GM21528 (cell line): ENCODE measurements around the gene ZNF329.
A peak's percentile ranks its signal among the peaks of the same experiment; 100 is the strongest.
"Not testable (repeated sequence)": the region's sequence is repeated elsewhere in the genome, so short reads cannot be mapped to it uniquely, and the experiment has no call there.

Experiments
- ATAC-seq: cut with Tn5 transposase; IDR thresholded peaks from one replicate; pipeline ENCODE4 v1.9.1; 2021; ENCODE audit warnings: mild to moderate bottlenecking, moderate library complexity; ENCODE audit not compliant: unreplicated experiment, low FRiP score

Gene ZNF329

DNA sequence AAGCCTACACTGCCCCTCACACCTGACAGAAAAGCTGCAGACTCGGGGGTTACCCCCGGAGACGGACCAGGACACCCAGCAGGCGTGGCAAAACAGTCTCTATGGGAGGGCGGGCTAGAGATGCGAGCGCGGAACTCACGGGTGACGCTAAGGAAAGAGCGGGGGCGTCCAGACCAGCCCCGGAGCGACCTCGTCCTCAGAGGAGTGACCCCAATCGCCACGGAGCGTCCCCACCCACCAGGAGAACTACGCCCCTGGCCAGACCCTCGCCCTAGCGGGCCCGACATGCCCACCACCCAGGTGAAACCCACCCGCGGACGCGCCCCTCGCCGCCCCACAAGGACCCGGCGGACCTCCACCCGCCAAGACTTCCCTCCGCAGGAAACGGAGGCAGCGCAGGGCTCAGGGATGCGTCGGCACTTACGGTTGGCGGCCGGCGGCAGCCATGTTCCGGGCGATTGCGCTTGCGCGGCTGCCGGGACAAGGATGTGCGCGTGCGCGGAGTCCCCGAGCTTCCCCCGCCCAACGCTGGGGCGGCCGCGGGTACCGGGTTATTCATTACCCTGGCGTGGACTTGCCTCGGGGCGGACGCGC is at the start of gene ZNF329:
ZNF329 (minus strand) TSS at position 462 of the 594 bp plus-strand sequence. CDS start 21,286 bp downstream, outside the sequence.
- peak; percentile 65 for ATAC-seq

DNA sequence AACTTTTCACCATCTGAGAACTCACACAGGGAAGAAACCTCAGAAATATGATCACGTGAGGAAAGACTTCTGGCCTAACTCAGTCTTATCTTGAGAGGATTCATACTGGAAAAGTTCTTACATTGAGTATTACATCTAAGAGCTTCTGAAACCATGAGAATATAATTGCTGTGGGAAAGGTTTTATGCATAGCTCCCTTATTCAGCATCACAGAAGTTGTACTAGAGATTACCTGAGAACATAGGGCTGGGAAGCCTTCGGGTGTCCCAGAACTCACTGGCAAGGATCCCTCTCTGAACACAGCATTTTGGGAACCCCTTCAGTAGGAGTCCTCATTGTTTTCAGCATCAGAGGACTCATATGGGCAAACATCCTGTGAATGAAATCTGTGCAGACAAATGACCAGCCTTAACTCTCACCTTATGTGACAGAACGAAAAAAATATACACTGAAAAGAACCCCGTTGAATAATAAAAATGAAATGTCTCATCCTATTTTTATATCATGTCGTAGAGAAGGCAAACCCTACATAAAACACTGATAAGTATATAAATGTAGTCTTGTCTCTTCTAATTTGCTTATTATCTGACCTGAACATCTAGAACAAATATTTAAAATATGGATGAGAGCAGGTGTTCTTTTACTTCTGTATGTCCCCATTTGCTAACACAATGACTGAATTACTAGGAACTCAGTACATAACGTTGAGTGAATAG is 46.5 kb upstream of the ZNF329 start:
- no peak for ATAC-seq

DNA sequence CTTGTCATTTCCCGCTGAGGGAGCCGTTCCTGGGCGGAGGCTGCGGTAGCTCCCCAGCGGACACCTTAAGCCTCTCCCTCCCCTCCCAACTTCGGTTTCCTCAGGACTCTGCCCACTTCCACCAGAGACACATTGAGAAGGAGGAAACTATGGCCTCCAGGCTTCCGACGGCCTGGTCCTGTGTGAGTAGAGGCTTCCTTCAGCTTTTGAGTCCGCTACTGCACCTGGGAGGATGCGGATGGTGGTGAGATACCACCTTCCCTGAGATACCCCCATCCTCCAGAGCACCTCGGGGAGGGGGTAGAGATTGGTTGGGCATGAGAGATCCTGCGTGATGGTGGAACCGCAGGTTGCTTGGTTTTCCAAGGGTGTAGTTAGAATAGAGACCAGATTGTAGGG is 33.2 kb upstream of the ZNF329 start:
- no peak for ATAC-seq

DNA sequence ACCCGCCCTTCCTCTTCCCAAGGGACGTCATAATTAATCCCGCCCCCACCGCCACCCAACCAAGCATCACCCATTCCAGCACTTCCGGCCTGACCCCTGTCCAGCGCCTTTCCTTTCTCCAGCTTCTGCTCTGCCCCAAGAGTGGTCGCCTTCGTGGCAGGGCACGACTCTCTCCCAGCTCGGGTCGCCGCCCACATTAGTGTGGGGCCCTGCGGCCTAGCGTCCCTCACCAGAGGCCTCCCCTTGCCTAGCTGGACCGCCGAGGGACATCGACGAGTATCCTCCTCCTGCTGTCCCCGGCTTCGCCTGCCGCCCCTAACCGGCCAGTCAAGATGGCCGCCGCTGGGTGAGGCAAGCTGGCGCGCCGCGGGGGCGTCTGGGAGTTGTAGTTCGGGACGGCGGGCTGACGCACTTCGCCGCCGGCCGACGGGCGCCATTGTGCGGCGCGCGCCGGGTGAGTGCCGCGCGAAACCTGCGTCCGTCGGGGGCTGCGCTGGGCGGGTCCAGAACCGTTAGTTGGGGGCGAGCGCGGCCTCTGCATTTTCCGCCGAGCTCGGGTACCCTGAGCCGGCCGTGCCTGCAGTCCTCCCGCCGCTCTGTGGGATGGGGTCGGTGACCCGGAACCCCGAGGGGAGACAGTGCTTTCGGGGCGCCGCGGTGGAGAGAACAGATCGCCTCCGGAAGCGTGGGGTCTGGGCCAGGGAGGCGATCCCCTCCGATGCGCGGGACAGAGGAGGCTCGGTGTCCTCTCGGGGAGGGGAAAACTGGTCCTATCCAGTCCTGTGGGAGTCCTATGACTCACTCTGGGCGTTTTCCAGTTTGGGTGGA is 32.6 kb upstream of the ZNF329 start, which contains the start of gene ZNF274:
ZNF274 (plus strand) TSS at position 73 of the 828 bp plus-strand sequence. CDS start 905 bp downstream, outside the sequence.
- ATAC-seq: peak; percentile 87

DNA sequence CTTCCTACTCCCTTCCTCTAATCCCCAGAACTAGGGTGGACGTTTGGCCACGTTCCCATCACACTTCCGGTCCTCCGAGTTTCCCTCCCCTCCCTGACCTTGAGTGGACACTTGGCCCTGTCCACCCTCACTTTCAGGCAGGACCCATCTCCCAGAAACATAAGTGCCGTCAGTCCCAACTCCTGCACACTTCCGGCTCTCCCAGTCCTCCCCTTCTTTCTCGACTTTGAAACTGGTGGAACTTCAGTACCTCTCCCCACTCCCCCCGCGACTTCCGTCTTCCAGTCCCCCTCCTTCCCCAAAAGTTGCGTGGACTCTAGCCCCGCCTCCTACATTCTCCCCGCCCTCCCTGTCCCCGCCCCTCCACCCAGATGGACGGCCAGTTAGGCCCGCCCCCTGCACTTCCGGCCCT is 32.0 kb upstream of the ZNF329 start:
- ATAC-seq: no peak

DNA sequence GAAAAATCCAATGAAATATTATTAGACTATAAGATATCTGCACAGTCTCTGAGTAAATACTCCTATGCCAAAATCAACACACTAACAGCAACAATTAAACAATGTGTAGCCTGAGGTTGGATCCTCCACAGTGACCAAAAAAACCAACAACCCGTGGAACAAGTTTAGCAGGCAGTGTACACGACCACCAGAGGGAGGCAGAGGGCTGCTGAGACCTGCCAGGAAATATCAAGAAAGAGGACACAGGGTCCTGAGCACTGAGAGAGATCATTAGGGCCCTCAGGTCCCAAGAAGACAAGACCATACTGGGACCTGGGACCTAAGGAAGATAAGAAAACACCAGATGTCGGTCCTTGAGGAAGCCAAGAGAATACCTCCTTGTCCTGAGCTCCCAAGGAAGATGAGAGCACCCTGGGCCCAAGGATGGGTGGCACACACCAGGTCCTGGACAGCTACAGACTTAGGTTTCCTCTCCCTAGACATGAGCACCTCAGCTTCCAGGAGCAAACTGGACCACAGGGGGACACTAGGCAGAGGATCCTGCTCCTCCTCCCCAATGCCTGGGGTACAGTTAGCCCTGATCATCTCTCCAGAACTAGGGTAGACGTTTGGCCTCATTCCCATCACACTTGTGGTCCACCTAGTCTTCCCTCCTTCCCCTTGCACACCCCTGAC is 31.4 kb upstream of the ZNF329 start:
- no peak for ATAC-seq

DNA sequence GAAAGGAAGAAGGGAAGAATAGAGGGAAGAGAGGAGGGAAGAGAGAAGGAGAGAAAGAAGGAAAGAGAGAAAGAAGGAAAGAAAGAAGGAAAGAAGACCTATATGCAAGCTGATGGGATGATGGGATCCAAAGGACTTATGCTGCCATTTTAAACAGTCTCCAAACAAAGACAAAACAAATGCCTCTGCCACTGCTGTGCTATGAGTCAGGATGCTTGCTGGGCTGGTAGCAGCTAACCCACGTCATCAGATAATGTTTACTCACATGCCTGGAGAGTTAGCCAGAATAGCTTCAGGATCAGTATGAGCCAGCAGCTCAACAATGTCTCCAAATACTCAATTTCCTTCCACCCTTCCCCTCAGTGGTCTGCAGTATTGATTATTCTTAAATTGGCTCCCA is 20.3 kb upstream of the ZNF329 start:
- ATAC-seq: no peak

DNA sequence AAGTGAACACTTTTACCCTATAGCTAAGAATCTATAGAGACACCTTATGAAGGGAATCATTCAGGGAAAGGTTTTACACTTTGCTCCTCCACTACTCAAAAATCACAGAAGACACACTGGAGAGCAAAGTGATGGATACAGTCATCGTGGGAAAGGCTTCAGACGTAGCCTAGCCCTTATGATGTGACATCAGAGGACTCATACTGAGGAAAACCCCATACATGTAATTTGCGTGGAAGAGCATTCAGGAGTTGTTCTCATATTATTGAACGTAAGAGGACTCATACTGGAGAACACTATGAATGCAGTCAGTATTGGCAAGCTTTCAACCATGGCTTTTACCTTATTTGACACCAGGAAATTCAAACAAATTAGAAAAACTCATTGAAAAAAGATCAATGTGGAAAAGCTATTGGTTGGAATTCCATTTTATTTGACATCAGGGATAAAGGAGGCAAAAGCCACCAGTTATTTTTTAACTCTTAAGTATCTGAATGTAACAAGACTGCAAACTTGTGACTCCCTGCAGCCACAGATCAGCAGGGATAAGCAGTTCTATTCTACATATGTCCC is 16.2 kb upstream of the ZNF329 start:
- no peak for ATAC-seq

DNA sequence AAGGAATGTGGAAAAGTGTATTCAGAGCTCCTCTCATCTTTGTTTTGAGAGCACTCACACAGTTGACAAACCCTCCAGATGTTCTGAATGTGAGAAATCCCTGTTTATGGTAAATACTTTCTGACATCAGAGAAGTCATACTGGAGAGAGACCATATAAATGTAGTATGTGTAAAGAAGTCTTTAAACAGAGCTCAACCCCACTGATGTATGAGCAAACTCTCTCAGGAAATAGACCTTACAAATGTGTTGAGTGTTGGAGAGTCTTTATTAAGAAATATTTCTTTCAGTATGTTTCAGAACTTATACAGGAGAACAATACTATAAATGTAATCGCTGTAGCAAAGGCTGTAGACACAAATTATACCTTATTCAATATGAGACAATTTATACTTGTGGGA is 15.7 kb upstream of the ZNF329 start:
- no peak for ATAC-seq

DNA sequence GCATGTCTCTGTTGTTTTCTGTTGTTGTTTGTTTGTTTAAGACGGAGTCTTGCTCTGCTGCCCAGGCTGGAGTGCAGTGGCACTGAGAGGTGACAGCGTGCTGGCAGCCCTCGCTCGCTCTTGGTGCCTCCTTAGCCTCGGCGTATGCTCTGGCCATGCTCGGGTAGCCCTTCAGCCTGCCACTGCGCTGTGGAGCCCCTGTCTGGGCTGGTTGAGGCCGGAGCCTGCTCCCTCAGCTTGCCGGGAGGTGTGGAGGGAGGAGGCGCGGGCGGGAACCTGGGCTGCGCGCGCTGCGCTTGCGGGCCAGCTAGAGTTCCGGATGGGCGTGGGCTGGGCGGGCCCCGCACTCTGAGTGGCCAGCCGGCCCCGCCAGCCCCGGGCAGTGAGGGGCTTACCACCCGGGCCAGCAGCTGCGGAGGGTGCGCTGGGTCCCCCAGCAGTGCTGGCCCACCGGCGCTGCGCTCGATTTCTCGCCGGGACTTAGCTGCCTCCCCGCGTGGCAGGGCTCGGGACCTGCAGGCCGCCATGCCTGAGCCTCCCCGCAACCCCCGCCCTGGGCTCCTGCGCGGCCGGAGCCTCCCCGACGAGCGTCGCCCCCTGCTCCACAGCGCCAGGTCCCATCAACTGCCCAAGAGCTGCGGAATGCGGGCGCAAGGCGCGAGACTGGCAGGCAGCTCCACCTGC is 6.6 kb upstream of the ZNF329 start:
- no peak for ATAC-seq

DNA sequence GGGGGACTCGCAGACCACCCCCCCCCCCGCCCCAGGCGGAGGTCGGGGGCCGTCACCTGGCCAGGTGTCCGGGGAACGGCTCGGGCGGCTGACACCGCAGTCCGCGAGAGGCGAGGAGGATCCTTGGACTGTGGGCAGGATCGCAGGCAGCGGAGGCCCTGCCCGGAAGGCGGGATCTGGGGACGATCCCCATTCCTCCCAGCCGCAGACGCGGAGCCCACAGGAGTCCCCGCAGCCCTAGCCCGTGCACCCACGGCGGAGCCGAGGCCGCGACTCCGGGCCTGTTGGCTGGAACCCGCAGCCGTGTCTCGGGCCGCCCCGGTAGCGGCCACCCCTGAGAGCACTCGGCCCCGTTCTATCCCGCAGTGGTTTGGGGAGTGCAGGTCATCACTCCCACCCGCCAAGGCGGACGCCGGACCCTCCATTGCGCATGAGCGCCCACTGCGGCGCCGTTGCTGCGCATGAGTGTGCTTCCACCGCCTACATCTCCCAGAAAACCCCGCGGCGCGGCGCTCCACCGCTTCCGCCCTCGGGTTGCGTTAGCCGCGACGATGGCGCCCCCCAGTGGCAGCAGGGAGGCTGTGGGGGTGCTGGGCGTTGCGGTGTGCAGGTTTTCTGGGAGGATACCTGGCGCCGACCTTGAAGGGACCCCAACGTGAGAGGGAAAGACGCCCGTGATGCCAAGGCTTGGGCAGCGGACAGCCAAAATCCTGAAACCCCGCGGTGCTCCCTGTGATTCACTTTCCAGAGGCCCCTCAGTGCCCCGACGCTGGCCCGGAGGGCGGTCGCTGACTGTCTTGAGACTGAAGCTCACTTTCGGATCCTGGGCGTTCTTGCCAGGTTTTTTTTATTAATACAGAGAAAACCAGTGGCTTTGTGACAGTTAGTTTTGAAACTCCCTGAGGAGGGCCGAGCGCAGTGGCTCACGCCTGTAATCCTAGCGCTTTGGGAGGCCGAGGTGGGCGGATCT is 4.4 kb upstream of the ZNF329 start:
- peak; percentile 62 for ATAC-seq

DNA sequence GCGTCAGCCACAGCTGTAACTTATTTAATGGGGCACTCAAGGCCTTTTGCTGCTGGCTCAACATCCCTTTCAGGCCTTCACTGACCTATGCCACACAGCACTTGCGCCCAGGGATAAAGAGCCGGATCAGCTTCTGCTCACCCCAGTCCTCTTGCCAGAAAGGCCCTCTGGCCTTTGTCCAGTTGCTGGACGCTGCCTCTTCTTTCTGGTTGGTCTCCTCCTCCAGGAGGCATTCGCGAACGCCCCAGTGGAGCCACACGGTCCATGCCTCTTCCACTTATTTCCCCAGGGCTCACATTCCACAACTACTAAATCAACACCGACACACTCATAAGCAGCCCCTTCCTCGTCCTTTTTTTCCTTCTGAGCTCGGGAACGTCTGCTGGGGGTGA is 3.7 kb upstream of the ZNF329 start:
- no peak for ATAC-seq

DNA sequence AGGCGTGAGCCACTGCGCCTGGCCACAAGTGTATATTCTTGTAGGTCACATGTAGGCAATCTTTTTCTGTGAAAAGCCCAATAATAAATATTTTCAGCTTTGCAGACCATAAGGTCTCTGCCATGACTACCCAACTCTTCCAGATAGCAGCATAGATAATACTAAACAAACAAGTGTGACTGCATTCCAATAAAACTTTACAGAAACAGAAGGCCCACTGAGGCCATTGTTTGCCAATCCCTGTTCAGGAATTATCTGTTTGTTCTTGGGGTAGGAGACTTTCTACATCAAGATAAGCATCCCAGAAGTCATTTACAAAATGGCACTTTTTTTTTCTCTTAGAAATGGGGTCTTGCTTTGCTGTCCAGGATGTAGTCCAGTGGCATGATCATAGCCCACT is 2.8 kb upstream of the ZNF329 start:
- no peak for ATAC-seq

DNA sequence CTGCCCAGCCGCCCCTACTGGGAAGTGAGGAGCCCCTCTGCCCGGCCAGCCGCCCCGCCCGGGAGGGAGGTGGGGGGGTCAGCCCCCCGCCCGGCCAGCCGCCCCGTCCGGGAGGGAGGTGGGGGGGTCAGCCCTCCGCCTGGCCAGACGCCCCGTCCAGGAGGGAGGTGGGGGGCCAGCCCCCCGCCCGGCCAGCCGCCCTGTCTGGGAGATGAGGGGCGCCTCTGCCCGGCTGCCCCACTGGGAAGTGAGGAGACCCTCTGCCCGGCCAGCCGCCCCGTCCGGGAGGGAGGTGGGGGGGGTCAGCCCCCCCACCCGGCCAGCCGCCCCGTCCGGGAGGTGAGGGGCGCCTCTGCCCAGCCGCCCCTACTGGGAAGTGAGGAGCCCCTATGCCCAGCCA is 3.1 kb downstream of the ZNF329 start:
- ATAC-seq: not testable (repeated sequence)

DNA sequence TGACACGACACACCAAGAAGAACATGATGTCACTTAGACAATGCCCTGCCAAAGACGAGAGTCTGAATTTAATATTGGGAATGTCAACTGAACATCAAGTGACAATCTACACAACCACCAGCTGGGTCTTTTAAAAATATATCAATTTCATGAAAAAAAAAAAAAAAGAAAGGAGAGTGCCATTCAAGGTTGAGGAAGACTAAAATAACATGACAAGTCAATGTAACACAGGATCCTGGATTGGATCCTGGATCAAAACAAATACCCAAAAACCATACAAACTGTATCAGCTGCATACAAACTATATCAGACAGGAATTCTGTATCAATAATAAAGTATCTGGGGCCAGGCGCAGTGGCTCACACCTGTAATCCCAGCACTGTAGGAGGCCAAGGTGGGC is 4.7 kb downstream of the ZNF329 start:
- ATAC-seq: no peak

DNA sequence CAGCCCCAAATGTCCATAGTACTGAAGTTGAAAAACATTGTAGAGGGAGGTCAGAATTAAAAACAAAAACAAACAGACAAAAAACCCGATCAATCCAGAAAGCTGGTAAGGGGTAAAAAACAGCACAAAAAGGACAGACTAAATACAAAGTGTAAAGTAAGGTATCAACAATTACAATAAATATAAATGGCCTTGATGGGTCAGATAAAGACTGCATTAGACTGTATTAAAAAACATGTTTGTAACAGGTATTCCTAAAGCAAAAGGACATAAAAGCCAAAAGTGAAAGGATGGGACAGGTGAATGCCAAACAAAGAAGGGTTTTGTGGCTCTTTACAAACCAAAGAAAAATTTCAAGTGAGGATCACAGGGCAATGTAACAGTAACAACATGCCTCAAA is 16.3 kb downstream of the ZNF329 start:
- ATAC-seq: no peak

DNA sequence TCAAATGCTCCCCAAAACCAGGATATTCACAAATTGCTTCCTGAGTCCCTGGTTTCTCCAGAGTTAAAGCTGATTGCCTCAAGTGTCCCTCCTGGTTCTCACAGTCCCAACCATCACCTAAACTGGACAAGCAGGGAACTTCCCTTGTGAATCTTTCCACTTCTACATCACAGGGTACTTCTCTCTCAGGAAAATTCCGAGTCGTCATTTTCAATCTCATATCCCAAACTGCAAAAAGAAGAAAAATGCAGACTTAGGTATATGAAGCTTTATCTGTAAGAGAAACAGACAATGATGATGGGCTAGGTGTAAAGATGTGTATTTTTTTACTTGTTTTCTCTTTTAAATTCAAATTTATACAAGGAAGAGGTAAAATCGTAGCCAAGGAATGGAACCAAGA is 21.3 kb downstream of the ZNF329 start:
- no peak for ATAC-seq

DNA sequence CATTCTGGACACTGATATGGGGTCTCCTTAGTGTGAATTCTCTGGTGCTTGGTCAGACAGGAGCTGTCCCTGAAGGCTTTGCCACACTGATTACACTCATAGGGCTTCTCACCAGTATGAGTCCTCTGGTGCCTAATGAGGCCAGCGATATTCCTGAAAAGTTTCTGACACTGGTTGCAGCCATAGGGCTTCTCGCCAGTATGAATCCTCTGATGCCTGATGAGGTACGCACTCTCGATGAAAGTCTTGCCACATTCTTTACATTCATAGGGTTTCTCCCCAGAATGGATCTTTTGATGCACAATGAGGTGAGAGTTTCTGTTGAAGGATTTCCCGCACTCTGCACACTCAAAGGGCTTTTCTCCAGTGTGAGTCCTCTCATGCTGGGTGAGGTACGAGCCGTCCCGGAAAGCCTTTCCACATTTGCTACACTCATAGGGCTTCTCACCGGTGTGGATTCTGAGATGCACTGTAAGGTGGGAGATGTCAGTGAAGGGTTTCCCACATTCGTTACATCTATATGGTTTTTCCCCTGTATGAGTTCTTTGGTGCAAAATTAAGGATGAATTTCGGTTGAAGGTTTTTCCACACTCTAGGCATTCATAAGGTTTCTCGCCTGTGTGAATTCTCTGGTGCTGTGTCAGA is 22.4 kb downstream of the ZNF329 start:
- ATAC-seq: no peak
